ENCODE measurements around the gene WDFY4. TPM values are rescaled to one million over a fixed set of nuclear protein-coding genes. Genes with fewer than 3 reads are reported as not detected.

Gene WDFY4
- polyA plus RNA-seq, 3 donors: 1.1 to 2.4 (median 2.4) TPM

- DNase-seq: no peak
Measured at GRCh38 chr10:48792121-48792520, 107.4 kb downstream of the WDFY4 start.

- DNase-seq: no peak
Measured at GRCh38 chr10:48792687-48793096, 108.0 kb downstream of the WDFY4 start.

GRCh38 chr10:48794074-48794473 is 109.4 kb downstream of the WDFY4 start:
- no peak for DNase-seq

- no peak for DNase-seq
Measured at GRCh38 chr10:48796713-48797245, 112.1 kb downstream of the WDFY4 start.

GRCh38 chr10:48797830-48798229 is 113.2 kb downstream of the WDFY4 start:
- DNase-seq: no peak

- DNase-seq: no peak
Measured at GRCh38 chr10:48798481-48799254, 114.0 kb downstream of the WDFY4 start.

GRCh38 chr10:48799341-48800006 is 114.8 kb downstream of the WDFY4 start:
- no peak for DNase-seq

GRCh38 chr10:48800007-48800675 is 115.5 kb downstream of the WDFY4 start:
- no peak for DNase-seq

- no peak for DNase-seq
Measured at GRCh38 chr10:48801001-48801421, 116.3 kb downstream of the WDFY4 start.

- DNase-seq: no peak
Measured at GRCh38 chr10:48802611-48803071, 118.0 kb downstream of the WDFY4 start.

GRCh38 chr10:48803801-48804584 is 119.3 kb downstream of the WDFY4 start:
- DNase-seq: no peak

- DNase-seq: no peak
Measured at GRCh38 chr10:48804740-48805182, 120.1 kb downstream of the WDFY4 start.

- no peak for DNase-seq
Measured at GRCh38 chr10:48805411-48805810, 120.7 kb downstream of the WDFY4 start.

- DNase-seq: no peak
Measured at GRCh38 chr10:48805848-48806247, 121.2 kb downstream of the WDFY4 start.

GRCh38 chr10:48806342-48806741 is 121.7 kb downstream of the WDFY4 start:
- DNase-seq: no peak

GRCh38 chr10:48807791-48808470 is 123.3 kb downstream of the WDFY4 start:
- no peak for DNase-seq

GRCh38 chr10:48809261-48809660 is 124.6 kb downstream of the WDFY4 start:
- DNase-seq: no peak

- no peak for DNase-seq
Measured at GRCh38 chr10:48811461-48811860, 126.8 kb downstream of the WDFY4 start.

GRCh38 chr10:48811917-48812316 is 127.2 kb downstream of the WDFY4 start:
- DNase-seq: no peak

GRCh38 chr10:48813291-48813690 is 128.6 kb downstream of the WDFY4 start:
- DNase-seq: no peak

- DNase-seq: no peak
Measured at GRCh38 chr10:48813825-48814224, 129.2 kb downstream of the WDFY4 start.

Data from renal pelvis (tissue), 4 donors.